GM10248 (cell line): ENCODE data around the gene TNFAIP8.

ENCODE experiments used
- CTCF ChIA-PET: fragments of 300-600 bp; sonication (Branson Sonifier 250); formaldehyde crosslinking; extraction: SDS; loops from one replicate; lab custom pipeline; 2021; ENCODE audit warnings: antibody characterized with exemption; lab: Yijun Ruan, JAX
- POLR2A ChIA-PET: fragments of 350-650 bp; sonication (Branson Sonifier 250); formaldehyde crosslinking; extraction: SDS; loops from one replicate; lab custom pipeline; 2020; ENCODE audit warnings: antibody characterized with exemption; lab: Yijun Ruan, JAX
- DNase-seq: peaks from one replicate; pipeline ENCODE4 v3.0.0; 2012; ENCODE audit errors: extremely low spot score
- CTCF ChIP-seq: IDR thresholded peaks from 2 replicates; pipeline ENCODE4 v1.5.1; 2012; ENCODE audit warnings: mild to moderate bottlenecking, low read depth; ENCODE audit errors: extremely low read depth, missing control alignments, control extremely low read depth

TNFAIP8 gene

GRCh38 chr5:119402081-119402480 lies 46.3 kb downstream of the TNFAIP8 start:
- no peak for DNase-seq

GRCh38 chr5:119402555-119402954 lies 46.7 kb downstream of the TNFAIP8 start:
- ChIA-PET POLR2A (no interaction called here), CTCF (interaction anchor here (0.8 to 6.3 kb wide), 8 partner anchors 9 to 414 kb away, joined by 3 to 60 read pairs (median 3); partner anchors contain the start of gene DTWD2)

More at GRCh38 chr5:119402081-119402480, 46.3 kb downstream of the TNFAIP8 start:
- ChIA-PET CTCF (interaction anchor here (0.8 to 6.3 kb wide), 9 partner anchors 8 to 414 kb away, joined by 3 to 60 read pairs (median 3); partner anchors contain the start of genes DTWD2 and TNFAIP8), POLR2A (no interaction called here)
- no peak for TF ChIP-seq CTCF

DNA sequence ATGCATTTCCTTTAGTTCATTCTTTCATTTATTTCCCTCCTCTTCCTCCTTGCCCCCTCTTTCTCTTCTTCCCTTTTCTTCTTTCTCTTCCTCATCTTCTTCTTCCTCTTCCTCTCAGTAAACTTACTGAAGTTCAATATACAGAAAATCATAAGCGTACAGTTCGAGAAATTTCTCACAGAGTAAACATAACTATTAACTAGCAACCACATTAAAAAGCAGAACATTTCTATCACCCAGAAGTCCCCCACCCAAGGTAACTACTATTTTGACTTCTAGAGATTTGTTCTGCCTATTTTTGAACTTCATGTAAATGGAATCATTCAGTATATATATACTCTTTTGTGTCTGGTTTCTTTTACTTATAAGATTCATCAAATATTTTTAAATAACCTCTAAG lies 48.2 kb downstream of the TNFAIP8 start:
- POLR2A ChIA-PET: no interaction called here
- CTCF ChIA-PET: interaction anchor here (2.4 to 10.2 kb wide), 2 partner anchors 31 to 418 kb away, joined by 6 to 171 read pairs; partner anchors contain the start of gene DTWD2
- no peak for TF ChIP-seq CTCF
- no peak for DNase-seq

More at GRCh38 chr5:119402555-119402954, 46.7 kb downstream of the TNFAIP8 start:
- no peak for TF ChIP-seq CTCF
- no peak for DNase-seq

DNA sequence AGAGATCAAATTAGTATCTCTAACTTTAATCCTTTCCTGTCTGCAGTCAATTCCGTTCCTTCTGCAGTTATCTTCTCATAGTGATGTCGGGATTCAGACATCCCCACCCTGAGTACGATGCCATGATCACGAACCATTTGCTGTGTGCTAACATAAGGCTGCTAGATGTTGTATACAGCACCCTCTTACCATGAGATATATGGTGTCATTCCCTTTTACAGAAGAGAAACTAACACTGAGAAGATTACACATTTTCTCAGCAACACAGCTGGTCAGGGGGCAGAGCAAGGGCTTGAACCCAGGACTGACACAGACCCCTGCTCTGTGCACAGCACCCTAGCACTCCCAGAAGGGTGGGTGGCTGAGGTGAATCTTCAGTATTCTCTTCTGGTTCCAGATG lies 49.6 kb downstream of the TNFAIP8 start:
- no peak for DNase-seq
- ChIA-PET POLR2A (no interaction called here), CTCF (interaction anchor here (1.0 to 10.2 kb wide), 6 partner anchors 19 to 419 kb away, joined by 3 to 171 read pairs (median 4); partner anchors contain the start of gene DTWD2)
- TF ChIP-seq CTCF: no peak

GRCh38 chr5:119406551-119407110 lies 50.8 kb downstream of the TNFAIP8 start:
- DNase-seq: no peak
- POLR2A ChIA-PET: no interaction called here
- no peak for TF ChIP-seq CTCF
- CTCF ChIA-PET: interaction anchor here (1.2 to 10.2 kb wide), 4 partner anchors 21 to 420 kb away, joined by 3 to 171 read pairs (median 6); partner anchors contain the start of gene DTWD2

DNA sequence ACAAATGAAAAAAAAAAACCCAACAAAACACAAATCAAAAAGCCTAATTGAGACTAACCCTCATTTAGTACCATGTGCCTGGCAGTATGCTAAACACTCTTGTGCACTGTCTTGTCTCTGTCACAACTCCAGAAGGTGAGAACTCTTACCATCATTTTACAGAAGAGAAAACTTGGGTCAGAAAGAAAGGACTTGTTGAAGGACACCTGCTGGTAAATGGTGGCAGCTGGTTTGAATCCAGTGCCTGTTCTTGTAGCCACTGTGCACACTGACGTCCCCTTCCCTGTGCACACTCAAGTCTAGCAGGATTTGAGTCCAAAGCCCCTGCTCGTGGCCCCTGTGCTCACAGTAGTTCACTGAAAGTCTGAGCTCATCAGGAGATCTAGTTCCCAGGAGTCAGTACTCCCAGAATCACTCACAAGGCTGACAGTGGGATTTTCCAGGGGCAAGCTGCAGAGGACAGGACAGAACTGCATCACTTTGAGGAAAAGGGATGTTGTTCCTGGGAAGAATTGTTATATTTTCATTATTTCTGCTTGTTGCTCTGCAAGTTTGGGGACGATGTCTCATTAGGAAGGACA lies 53.5 kb downstream of the TNFAIP8 start:
- POLR2A ChIA-PET: no interaction called here
- DNase-seq: no peak
- CTCF ChIA-PET: interaction anchor here (0.5 to 10.2 kb wide), 21 partner anchors 9 to 423 kb away, joined by 3 to 171 read pairs (median 4); partner anchors contain the start of genes DTWD2 and TNFAIP8
- TF ChIP-seq CTCF: peak; percentile 50
